Keratinocyte (primary cell): Measurements from ENCODE around the gene TDRD1. TPM values are rescaled to one million over a fixed set of nuclear protein-coding genes. Genes with fewer than 3 reads are reported as not detected.

Experiments used
- DNase-seq: peaks from one replicate; pipeline ENCODE4 v3.0.0-alpha.2; 2011; ENCODE audit warnings: low read depth, missing footprints, low spot score
- FAIRE-seq: peaks from 2 replicates; lab custom pipeline; 2011; peaks lifted over from hg19 to GRCh38; lab: Jason Lieb, UNC
- H2AFZ ChIP-seq: 2 replicates; pipeline ENCODE4 v1.6.0; 2012; ENCODE audit warnings: low read length, control low read depth, inconsistent platforms; ENCODE audit not compliant: control insufficient read depth
- H3K27ac ChIP-seq: 2 replicates; pipeline ENCODE4 v1.5.1; 2011; ENCODE audit warnings: low read length; ENCODE audit not compliant: control insufficient read depth, insufficient read depth
- H3K27me3 ChIP-seq: 3 replicates; pipeline ENCODE4 v1.6.0; 2011; ENCODE audit warnings: low read length; ENCODE audit not compliant: control insufficient read depth, insufficient read depth; ENCODE audit errors: extremely low read depth
- H3K36me3 ChIP-seq, 2 experiments: 2 replicates in 1 of 2; 3 replicates in 1 of 2; pipeline ENCODE4 v1.5.1; 2011; ENCODE audit warnings: low read length in 2 of 2, mild to moderate bottlenecking in 1 of 2; ENCODE audit not compliant: control insufficient read depth in 2 of 2, insufficient read depth in 2 of 2; ENCODE audit errors: extremely low read depth in 1 of 2
- H3K4me1 ChIP-seq: 3 replicates; pipeline ENCODE4 v1.5.1; 2011; ENCODE audit warnings: low read length; ENCODE audit not compliant: control insufficient read depth, insufficient read depth; ENCODE audit errors: extremely low read depth
- H3K4me2 ChIP-seq: 3 replicates; pipeline ENCODE4 v1.6.0; 2011; ENCODE audit warnings: low read depth, low read length; ENCODE audit not compliant: control insufficient read depth, insufficient read depth; ENCODE audit errors: extremely low read depth
- H3K4me3 ChIP-seq, 3 experiments: fragments of 200-600 bp in 1 of 3; sonication (generic) in 1 of 3; 2 replicates in 2 of 3; 3 replicates in 1 of 3; pipeline ENCODE4 v1.5.1; 2011 to 2016; ENCODE audit warnings: low read length in 3 of 3, mild to moderate bottlenecking in 3 of 3, control low read depth in 2 of 3, inconsistent platforms in 1 of 3, low read depth in 1 of 3, mixed read lengths in 1 of 3, mixed run types in 1 of 3, moderate library complexity in 1 of 3; ENCODE audit not compliant: control insufficient read depth in 2 of 3, insufficient read depth in 2 of 3; ENCODE audit errors: extremely low read depth in 1 of 3
- H3K79me2 ChIP-seq: 2 replicates; pipeline ENCODE4 v1.6.0; 2012; ENCODE audit warnings: low read length; ENCODE audit not compliant: control insufficient read depth, insufficient read depth
- H3K9ac ChIP-seq: 3 replicates; pipeline ENCODE4 v1.6.0; 2011; ENCODE audit warnings: low read length; ENCODE audit not compliant: control insufficient read depth, insufficient read depth; ENCODE audit errors: extremely low read depth
- H3K9me1 ChIP-seq: 3 replicates; pipeline ENCODE4 v1.6.0; 2011; ENCODE audit warnings: low read length; ENCODE audit not compliant: control insufficient read depth, insufficient read depth; ENCODE audit errors: extremely low read depth
- H3K9me3 ChIP-seq: 2 replicates; pipeline ENCODE4 v1.5.1; 2012; ENCODE audit warnings: low read depth, low read length; ENCODE audit not compliant: control insufficient read depth
- H4K20me1 ChIP-seq: 3 replicates; pipeline ENCODE4 v1.6.0; 2011; ENCODE audit warnings: low read length; ENCODE audit not compliant: control insufficient read depth, insufficient read depth; ENCODE audit errors: extremely low read depth
- CTCF ChIP-seq, 3 experiments: IDR thresholded peaks in 1 of 3; conservative IDR thresholded peaks in 1 of 3; optimal IDR thresholded peaks in 1 of 3; 2 replicates in 2 of 3; 3 replicates in 1 of 3; pipeline versions ENCODE3 to v1.5.1; 2011; ENCODE audit warnings: low read length in 3 of 3, mild to moderate bottlenecking in 3 of 3, moderate library complexity in 2 of 3, control low read depth in 1 of 3, inconsistent platforms in 1 of 3; ENCODE audit not compliant: insufficient read depth in 2 of 3; ENCODE audit errors: extremely low read depth in 1 of 3
- EZH2 ChIP-seq: IDR thresholded peaks from one replicate; pipeline ENCODE4 v1.6.1; 2012; ENCODE audit warnings: inconsistent platforms, mild to moderate bottlenecking, low read length, moderate library complexity
- dilution Hi-C: fragments of 300-500 bp; cut with MboI; formaldehyde crosslinking; loops from one replicate; pipeline ENCODE4 v1.7.0; 2020; ENCODE audit warnings: low sequenced_read_pairs; ENCODE audit not compliant: extremely low pct_ligation_motif_present
- polyA plus RNA-seq, 5 experiments: library from polyadenylated mRNA; depleted of rRNA in 3 of 5; stranded (reverse) in 3 of 5; stranded (forward) in 1 of 5; unstranded in 1 of 5; fragments of >200 nt; gene quantifications; 1 replicate in 1 of 5; 2 replicates in 3 of 5; 3 replicates in 1 of 5; pipeline versions ENCODE4 v1.2.1 to v1.2.3, GENCODE V29; 2011 to 2012; ENCODE audit warnings: missing spikeins in 2 of 5, low read depth in 1 of 5, low replicate concordance in 1 of 5

Gene TDRD1
- polyA plus RNA-seq, 1 donor (not counting 4 experiments of a cell fraction or from before 2014, with no cell fraction given) = 0.56 TPM

- H2AFZ ChIP-seq = no peak overlapping the region
- H4K20me1 ChIP-seq = no peaks in the 10 kb centered on the region
- no peak overlapping the region for H3K4me3 ChIP-seq
- no peaks in the 10 kb centered on the region for H3K9me1 ChIP-seq
- H3K27ac ChIP-seq = no peak overlapping the region
- peaks cover 28% of the 10 kb centered on the region for H3K4me1 ChIP-seq
- no peak overlapping the region for H3K4me2 ChIP-seq
- TF ChIP-seq CTCF (optimal IDR thresholded peaks at IDR 0.05 in 1 of 3, IDR thresholded peaks at IDR 0.05 in 1 of 3, conservative IDR thresholded peaks at IDR 0.05 in 1 of 3; ENCODE audit: extremely low read depth in 1 of 3, insufficient read depth in 2 of 3, low read length in 3 of 3) (no peak), EZH2 (no peak)
- dilution Hi-C loops = no loop called here
- DNase-seq = no peak
- no peaks in the 10 kb centered on the region for H3K27me3 ChIP-seq
- no peak overlapping the region for H3K9ac ChIP-seq
- no peaks in the 10 kb centered on the region for H3K79me2 ChIP-seq
- peak; percentile 26 for FAIRE-seq
- H3K9me3 ChIP-seq = no peaks in the 10 kb centered on the region
- no peaks in the 10 kb centered on the region for H3K36me3 ChIP-seq
Measured at GRCh38 chr10:114265392-114266053, 86.4 kb downstream of the TDRD1 start.

DNA sequence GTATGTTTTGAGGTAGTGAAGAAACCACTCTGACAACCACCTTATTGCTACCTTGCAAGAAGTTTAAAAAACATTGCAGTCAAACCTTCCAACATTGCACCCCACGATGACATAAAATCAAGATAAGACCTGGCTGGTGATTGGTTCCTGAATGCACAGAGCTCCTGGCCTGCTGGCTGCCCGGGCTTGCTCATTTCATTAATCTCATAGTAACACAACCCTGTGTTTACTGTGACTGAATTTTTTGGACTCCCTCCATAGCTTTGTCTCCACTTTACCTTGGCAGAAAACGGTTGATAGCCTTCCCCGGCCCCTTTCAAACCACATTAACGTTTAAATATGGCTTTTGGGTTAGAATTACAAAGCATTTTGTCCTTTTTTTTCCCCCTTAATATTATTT is 87.4 kb downstream of the TDRD1 start:
- peak overlapping the region; percentile 61 for H3K4me2 ChIP-seq
- no peaks in the 10 kb centered on the region for H4K20me1 ChIP-seq
- no peak overlapping the region for H3K4me3 ChIP-seq
- TF ChIP-seq EZH2 (no peak), CTCF (optimal IDR thresholded peaks at IDR 0.05 in 1 of 3, IDR thresholded peaks at IDR 0.05 in 1 of 3, conservative IDR thresholded peaks at IDR 0.05 in 1 of 3; ENCODE audit: extremely low read depth in 1 of 3, insufficient read depth in 2 of 3, low read length in 3 of 3) (no peak)
- H3K27ac ChIP-seq = peak overlapping the region; percentile 61
- H3K9ac ChIP-seq = peak overlapping the region; percentile 43
- H3K27me3 ChIP-seq = no peaks in the 10 kb centered on the region
- no peaks in the 10 kb centered on the region for H3K36me3 ChIP-seq
- H3K4me1 ChIP-seq = peaks cover 28% of the 10 kb centered on the region
- no peaks in the 10 kb centered on the region for H3K9me3 ChIP-seq
- H3K9me1 ChIP-seq = no peaks in the 10 kb centered on the region
- dilution Hi-C loops = no loop called here
- no peak for DNase-seq
- no peaks in the 10 kb centered on the region for H3K79me2 ChIP-seq
- peak; percentile 96 for FAIRE-seq
- no peak overlapping the region for H2AFZ ChIP-seq
